ENCODE data around the gene CETP.

The CETP gene

DNA sequence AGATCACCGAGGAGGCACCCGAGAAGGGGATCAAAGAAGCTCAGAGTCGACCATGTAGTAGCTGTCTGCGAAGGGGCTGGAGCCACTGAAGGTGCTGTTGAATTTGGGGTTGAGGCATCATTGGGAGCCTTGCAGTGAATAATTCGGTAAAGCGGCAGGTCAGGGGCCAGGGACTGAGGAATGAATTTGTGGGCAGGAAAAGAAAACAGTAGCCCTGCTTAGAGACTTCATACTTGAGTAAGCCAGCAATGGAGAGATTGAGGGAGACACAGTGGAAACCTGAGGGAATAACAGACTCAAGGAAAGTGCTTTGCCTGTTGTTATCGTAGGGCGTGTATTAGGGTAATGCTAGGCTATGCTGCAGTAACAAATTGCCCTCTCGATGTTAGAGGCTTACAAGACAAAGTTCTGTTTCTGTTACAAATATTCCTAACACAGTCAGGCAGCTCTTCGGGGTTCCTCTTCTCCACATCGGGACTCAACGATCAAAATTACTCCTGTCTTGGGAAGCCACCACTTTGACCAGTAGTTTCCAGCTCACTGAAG, 43.2 kb upstream of the CETP start:
- DNase-seq (ENCODE audit: low read depth), result no peak
- no peak overlapping the region for H3K4me3 ChIP-seq (ENCODE audit: low read length)
- TF ChIP-seq, protein P1, sequence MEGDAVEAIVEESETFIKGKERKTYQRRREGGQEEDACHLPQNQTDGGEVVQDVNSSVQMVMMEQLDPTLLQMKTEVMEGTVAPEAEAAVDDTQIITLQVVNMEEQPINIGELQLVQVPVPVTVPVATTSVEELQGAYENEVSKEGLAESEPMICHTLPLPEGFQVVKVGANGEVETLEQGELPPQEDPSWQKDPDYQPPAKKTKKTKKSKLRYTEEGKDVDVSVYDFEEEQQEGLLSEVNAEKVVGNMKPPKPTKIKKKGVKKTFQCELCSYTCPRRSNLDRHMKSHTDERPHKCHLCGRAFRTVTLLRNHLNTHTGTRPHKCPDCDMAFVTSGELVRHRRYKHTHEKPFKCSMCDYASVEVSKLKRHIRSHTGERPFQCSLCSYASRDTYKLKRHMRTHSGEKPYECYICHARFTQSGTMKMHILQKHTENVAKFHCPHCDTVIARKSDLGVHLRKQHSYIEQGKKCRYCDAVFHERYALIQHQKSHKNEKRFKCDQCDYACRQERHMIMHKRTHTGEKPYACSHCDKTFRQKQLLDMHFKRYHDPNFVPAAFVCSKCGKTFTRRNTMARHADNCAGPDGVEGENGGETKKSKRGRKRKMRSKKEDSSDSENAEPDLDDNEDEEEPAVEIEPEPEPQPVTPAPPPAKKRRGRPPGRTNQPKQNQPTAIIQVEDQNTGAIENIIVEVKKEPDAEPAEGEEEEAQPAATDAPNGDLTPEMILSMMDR (conservative IDR thresholded peaks at IDR 0.05; ENCODE audit: low read depth, low read length), result no peak

DNA sequence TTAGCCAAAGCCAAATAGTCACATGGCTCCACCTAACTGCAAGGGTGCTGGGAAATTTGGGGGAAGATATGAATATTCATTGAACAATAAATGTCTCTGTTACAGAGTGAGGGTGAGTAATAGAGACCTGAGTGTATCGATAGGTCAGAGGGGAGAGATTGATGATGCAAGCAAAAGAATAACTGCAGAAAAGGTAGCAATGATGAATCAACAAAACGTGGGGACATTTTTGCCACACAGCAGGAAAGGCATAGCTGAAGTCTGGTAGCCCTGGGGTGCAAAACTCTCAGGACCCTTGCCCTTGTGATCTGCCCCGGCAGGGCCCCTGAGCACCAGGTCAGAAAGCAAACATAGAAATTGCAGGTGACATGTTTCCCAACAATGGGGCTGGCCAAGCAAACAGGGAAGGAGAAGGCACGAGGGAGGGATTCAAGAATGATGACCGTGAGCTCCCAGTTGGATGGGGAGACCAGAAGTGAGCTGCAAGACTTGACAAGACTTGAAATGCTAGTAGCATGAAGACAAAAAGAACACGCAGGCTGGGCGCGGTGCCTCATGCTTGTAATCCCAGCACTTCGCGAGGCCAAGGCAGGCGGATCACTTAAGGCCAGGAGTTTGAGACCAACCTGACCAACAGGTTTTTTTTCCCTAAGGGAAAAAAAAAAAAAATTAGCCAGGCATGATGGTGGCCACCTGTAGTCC, 42.5 kb upstream of the CETP start:
- H3K4me3 ChIP-seq (ENCODE audit: low read length), result no peak overlapping the region
- no peak for DNase-seq (ENCODE audit: low read depth)
- TF ChIP-seq, protein P1 (conservative IDR thresholded peaks at IDR 0.05; ENCODE audit: low read depth, low read length), result no peak

DNA sequence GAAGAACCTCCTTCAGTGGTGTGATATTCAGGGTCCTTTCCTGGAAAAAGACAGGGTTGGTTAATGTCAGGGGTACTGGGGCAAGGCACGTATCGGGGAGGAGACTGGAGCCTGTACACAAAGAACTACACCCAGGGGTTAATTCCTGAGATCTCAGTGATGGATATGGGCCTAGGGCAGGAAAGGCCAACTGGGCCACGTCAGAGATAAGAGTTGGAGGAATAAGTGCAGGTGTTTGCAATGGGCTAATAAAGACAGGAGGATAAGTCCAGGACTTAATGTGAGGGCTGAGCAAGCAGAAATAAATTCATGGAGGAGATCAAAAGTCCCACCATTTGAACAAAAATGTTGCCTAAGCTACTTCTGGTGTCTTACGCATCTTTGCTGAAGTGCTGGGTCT, 40.2 kb upstream of the CETP start:
- TF ChIP-seq, protein P1 (conservative IDR thresholded peaks at IDR 0.05; ENCODE audit: low read depth, low read length), result no peak
- DNase-seq (ENCODE audit: low read depth), result no peak
- no peak overlapping the region for H3K4me3 ChIP-seq (ENCODE audit: low read length)

DNA sequence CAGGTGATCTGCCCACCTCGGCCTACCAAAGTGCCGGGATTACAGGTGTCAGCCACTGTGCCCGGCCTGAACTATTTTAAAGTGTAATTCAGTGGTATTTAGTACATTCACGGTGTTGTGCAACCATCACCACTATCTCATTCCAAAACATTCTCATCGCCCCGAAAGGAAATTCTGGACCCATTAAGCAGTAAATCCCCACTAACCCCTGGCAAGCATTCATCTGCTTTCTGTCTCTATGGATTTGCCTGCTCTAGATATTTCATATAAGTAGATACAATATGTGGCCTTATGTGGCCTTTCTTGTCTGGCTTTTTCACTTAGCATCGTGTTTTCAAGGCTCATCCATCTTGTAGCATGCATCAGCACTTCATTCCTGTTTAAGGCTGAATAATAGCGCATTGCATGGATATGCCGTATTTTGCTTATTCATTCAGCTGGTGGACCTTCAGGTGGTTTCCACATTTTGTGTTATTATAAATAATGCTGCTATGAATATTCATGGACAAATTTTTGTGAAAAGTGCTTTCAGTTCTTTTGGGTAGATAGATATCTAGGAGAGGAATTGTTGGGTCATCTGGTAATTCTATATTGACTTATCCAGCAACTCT, 38.2 kb upstream of the CETP start:
- TF ChIP-seq, protein P1 (conservative IDR thresholded peaks at IDR 0.05; ENCODE audit: low read depth, low read length), result no peak
- H3K4me3 ChIP-seq (ENCODE audit: low read length), result no peak overlapping the region
- DNase-seq (ENCODE audit: low read depth), result no peak

DNA sequence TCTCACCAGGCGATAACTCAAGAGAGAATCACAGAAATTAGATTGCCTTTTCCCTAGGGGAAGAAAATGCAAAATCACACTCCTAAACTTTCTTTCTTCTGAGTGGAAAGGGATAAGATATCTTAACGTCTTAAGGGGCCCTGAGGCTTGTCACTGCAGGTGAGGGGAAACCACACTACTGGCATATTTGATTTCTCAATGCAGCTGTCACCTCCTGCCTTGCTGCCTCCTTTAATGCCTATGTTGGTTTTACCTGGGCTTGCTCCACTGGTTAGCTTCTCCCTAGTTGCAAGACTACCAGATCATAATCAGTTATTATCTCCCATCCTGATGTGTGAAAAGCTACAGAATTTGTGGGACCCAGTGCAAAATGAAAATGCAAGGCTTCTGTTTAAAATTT, 34.3 kb upstream of the CETP start:
- H3K4me3 ChIP-seq (ENCODE audit: low read length), result no peak overlapping the region
- TF ChIP-seq, protein P1 (conservative IDR thresholded peaks at IDR 0.05; ENCODE audit: low read depth, low read length), result no peak

DNA sequence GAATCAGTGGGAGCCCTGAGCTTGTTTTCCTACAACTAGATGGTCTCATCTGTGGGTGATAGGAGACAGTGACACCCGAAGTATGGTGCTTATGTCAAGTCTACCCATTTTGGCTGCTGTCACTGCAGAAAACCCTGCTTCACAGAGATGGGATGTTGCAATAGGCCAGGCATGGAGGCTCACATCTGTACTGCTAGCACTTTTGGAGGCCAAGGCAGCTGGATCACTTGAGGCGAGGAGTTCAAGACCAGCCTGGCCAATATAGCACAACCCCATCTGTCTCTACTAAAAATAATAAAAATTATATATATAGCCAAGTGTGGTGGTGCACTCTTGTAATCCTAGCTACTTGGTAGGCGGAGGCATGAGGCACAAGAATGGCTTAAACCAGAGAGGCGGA, 32.1 kb upstream of the CETP start:
- H3K4me3 ChIP-seq (ENCODE audit: low read length), result no peak overlapping the region
- TF ChIP-seq, protein P1 (conservative IDR thresholded peaks at IDR 0.05; ENCODE audit: low read depth, low read length), result no peak
- DNase-seq (ENCODE audit: low read depth), result no peak

More for the DNA sequence above, 34.3 kb upstream of the CETP start:
- DNase-seq (ENCODE audit: low read depth), result no peak
